Suppressor macrophage (primary cell): ENCODE results near the gene CIDEC.

Experiments
- DNase-seq, 4 experiments: peaks; one replicate each; pipeline ENCODE4 v3.0.0-alpha.2; 2020 to 2022
- total RNA-seq, 17 experiments: gene quantifications; one replicate each; lab custom pipeline; 2026; ENCODE audit warnings: mixed read lengths in 6 of 17, inconsistent platforms in 3 of 17; lab: John Stamatoyannopoulos, UW

Gene CIDEC
- total RNA-seq, result 0 to 1.1 (median 0) reads per million in 17 experiments

- no peak for DNase-seq
Measured at GRCh38 chr3:9879830-9880549, at the start of gene CIDEC. Gene CIDEC, minus strand, starts transcription at chr3:9880253. Its CDS starts 1,767 bp downstream, at chr3:9878486.

GRCh38 chr3:9928158-9928557 lies 48.1 kb upstream of the CIDEC start:
- DNase-seq, result no peak

- DNase-seq, result no peak
Measured at GRCh38 chr3:9918261-9919038, 38.4 kb upstream of the CIDEC start.

- DNase-seq, result no peak
Measured at GRCh38 chr3:9917820-9918219, 37.8 kb upstream of the CIDEC start.

GRCh38 chr3:9916734-9917680 lies 37.0 kb upstream of the CIDEC start, which contains the start of gene IL17RC:
Gene IL17RC, plus strand, starts transcription at chr3:9917098. Its CDS starts 218 bp downstream, at chr3:9917316.
- DNase-seq, result peak; percentile 73 to 87 (median 80)

- no peak for DNase-seq
Measured at GRCh38 chr3:9916346-9916733, 36.3 kb upstream of the CIDEC start.

GRCh38 chr3:9915254-9916141 lies 35.4 kb upstream of the CIDEC start:
- DNase-seq, result peak; percentile 71 to 90 (median 82)

- DNase-seq, result no peak
Measured at GRCh38 chr3:9914559-9915253, 34.7 kb upstream of the CIDEC start.

- DNase-seq, result no peak
Measured at GRCh38 chr3:9914011-9914410, 34.0 kb upstream of the CIDEC start.

- no peak for DNase-seq
Measured at GRCh38 chr3:9913601-9914000, 33.5 kb upstream of the CIDEC start.

GRCh38 chr3:9912294-9912935 lies 32.4 kb upstream of the CIDEC start:
- no peak for DNase-seq

GRCh38 chr3:9911863-9912262 lies 31.8 kb upstream of the CIDEC start:
- no peak for DNase-seq

GRCh38 chr3:9909221-9910013 lies 29.4 kb upstream of the CIDEC start:
- DNase-seq, result peak in 1 of 4 experiments; percentile 20

GRCh38 chr3:9908286-9908685 lies 28.2 kb upstream of the CIDEC start:
- DNase-seq, result no peak

- DNase-seq, result no peak
Measured at GRCh38 chr3:9906480-9906879, 26.4 kb upstream of the CIDEC start.

GRCh38 chr3:9903904-9904303 lies 23.9 kb upstream of the CIDEC start:
- DNase-seq, result no peak

- DNase-seq, result peak; percentile 48 to 71 (median 64)
Measured at GRCh38 chr3:9903238-9903624, 23.2 kb upstream of the CIDEC start.

- DNase-seq, result no peak
Measured at GRCh38 chr3:9902372-9903237, 22.6 kb upstream of the CIDEC start, which contains the start of gene IL17RE. Gene IL17RE, plus strand, starts transcription at chr3:9902848. Its CDS starts 85 bp downstream, at chr3:9902933.
